ENCODE results near the gene TUBGCP3. TPM values are rescaled to one million over a fixed set of nuclear protein-coding genes. Genes with fewer than 3 reads are reported as not detected.

Gene TUBGCP3
- total and polyA plus RNA-seq, 2 donors, result 16.3 TPM

DNA sequence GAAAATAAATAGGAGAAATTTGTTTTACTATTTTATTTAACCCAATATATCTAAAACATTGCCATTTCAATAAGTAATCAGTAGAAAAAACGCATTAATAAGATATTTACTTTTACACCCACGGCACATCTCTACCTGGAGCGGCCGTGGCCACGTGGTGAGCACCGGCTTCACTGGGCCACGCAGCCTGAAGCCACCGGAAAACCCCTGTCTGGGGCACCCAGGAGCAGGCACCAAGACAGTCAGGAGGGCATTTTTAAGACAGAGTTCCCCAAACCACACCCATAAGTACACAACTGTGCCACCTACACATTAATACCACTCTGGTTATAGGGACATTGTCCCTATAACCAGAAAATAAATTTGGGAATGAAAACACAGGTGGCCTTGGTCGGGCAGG, 130.9 kb downstream of the TUBGCP3 start:
- WGBS, result 97% methylated on average over 9 of the region's 9 CpGs
- DNase-seq (ENCODE audit: low read depth in 6 of 9, low spot score in 9 of 9), result no peak
- Histone ChIP-seq H3K27me3 (ENCODE audit: control insufficient read depth in 2 of 2, insufficient read depth in 1 of 2, low read length in 1 of 2) (peaks cover 0 to 2% of the 10 kb centered on the region in 2 donors), H3K36me3 (ENCODE audit: control insufficient read depth in 2 of 2, insufficient read depth in 2 of 2, low read length in 1 of 2) (no peaks in the 10 kb centered on the region), H3K4me3 (ENCODE audit: low read length in 2 of 2) (no peak overlapping the region), H3K4me1 (ENCODE audit: control insufficient read depth in 2 of 2, insufficient read depth in 2 of 2, low read length in 2 of 2) (no peaks in the 10 kb centered on the region), H3K9me3 (ENCODE audit: control insufficient read depth in 2 of 2, insufficient read depth in 1 of 2, low read length in 1 of 2) (peaks cover 0 to 5% of the 10 kb centered on the region in 2 donors), H3K27ac (ENCODE audit: low read depth in 1 of 2, low read length in 1 of 2) (no peak overlapping the region)

DNA sequence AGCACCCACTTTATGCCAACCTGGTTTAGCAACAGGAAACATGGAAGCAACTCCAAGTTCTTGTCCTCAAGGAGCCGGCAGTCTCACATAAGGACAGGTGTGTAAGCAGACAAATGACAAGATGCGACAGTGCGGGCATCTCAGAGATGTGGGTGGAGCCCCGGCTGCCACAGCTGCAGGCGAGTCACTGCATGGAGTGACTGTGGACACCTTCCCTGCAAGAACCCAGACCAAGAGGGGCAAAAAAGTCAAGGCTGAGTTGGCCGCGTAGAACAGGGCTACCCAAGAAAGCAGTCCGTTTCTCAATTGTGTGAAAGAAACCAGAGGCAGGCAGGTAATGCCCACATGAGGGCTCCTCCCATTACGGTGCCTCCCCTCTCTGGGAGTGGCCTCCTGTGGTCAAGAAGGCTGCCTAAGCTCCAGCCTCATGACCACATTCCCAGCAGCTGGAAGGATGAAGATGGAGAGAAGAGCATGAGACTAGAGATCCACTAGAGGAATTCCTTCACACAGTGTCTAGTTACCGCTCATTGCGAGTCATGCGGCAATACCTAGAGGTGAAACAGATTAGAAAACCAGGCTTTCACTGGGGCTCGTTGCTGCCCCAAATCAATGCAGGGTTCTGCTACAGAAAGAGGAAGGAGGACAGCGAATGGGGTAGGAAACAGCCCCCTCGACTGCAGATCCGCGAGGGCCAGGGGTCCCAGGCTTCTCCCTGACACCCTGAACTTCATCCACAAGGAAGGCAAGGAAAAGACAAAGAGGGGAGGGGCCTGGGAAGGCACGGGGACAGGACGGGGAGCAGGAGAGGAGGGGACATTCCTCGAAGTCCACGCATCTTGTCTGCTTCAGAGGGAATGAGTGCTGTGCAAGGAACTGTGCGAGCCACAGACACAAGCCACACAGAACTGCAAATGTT, 131.6 kb downstream of the TUBGCP3 start:
- Histone ChIP-seq H3K9me3 (ENCODE audit: control insufficient read depth in 2 of 2, insufficient read depth in 1 of 2, low read length in 1 of 2) (peaks cover 0 to under 1% of the 10 kb centered on the region in 2 donors), H3K4me3 (ENCODE audit: low read length in 2 of 2) (no peak overlapping the region), H3K27ac (ENCODE audit: low read depth in 1 of 2, low read length in 1 of 2) (no peak overlapping the region), H3K4me1 (ENCODE audit: control insufficient read depth in 2 of 2, insufficient read depth in 2 of 2, low read length in 2 of 2) (no peaks in the 10 kb centered on the region), H3K36me3 (ENCODE audit: control insufficient read depth in 2 of 2, insufficient read depth in 2 of 2, low read length in 1 of 2) (no peaks in the 10 kb centered on the region), H3K27me3 (ENCODE audit: control insufficient read depth in 2 of 2, insufficient read depth in 1 of 2, low read length in 1 of 2) (peaks cover 0 to 7% of the 10 kb centered on the region in 2 donors)
- 88% methylated on average over 22 of the region's 22 CpGs for WGBS
- DNase-seq (ENCODE audit: low read depth in 6 of 9, low spot score in 9 of 9), result no peak

DNA sequence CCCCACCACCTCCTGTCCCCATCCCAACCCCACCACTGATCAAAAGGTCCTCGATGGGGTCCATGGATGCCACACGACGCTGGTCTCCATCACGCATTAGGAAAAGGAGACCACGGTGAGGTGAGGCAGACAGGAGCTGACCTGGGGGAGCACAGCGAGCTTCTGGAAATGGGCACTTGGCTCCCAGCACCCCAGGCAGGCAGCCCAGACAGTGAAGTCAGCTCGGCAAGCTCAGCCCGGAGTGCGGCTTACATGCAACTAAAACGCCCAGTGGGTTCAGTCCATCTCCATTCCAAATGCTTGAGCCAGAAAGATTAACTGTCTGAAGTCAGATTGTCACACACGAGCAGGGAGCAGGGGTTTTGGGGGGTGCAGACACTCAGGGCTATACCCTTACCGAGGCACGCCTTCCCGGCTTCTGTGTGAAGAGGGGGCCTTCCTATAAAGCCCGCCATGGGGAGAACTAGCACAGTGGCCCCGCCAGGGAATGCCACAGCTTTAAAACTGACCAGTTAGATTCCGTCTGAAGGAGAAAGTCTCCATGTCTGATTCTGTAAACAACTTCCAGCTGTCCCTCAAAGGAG, 132.4 kb downstream of the TUBGCP3 start:
- H3K4me3 ChIP-seq (ENCODE audit: low read length in 2 of 2), result no peak overlapping the region
- H3K36me3 ChIP-seq (ENCODE audit: control insufficient read depth in 2 of 2, insufficient read depth in 2 of 2, low read length in 1 of 2), result no peaks in the 10 kb centered on the region
- 94% methylated on average over 17 of the region's 17 CpGs for WGBS
- H3K9me3 ChIP-seq (ENCODE audit: control insufficient read depth in 2 of 2, insufficient read depth in 1 of 2, low read length in 1 of 2), result no peaks in the 10 kb centered on the region
- H3K27ac ChIP-seq (ENCODE audit: low read depth in 1 of 2, low read length in 1 of 2), result no peak overlapping the region
- no peaks in the 10 kb centered on the region for H3K4me1 ChIP-seq (ENCODE audit: control insufficient read depth in 2 of 2, insufficient read depth in 2 of 2, low read length in 2 of 2)
- peaks cover 0 to 10% of the 10 kb centered on the region in 2 donors for H3K27me3 ChIP-seq (ENCODE audit: control insufficient read depth in 2 of 2, insufficient read depth in 1 of 2, low read length in 1 of 2)
- no peak for DNase-seq (ENCODE audit: low read depth in 6 of 9, low spot score in 9 of 9)

DNA sequence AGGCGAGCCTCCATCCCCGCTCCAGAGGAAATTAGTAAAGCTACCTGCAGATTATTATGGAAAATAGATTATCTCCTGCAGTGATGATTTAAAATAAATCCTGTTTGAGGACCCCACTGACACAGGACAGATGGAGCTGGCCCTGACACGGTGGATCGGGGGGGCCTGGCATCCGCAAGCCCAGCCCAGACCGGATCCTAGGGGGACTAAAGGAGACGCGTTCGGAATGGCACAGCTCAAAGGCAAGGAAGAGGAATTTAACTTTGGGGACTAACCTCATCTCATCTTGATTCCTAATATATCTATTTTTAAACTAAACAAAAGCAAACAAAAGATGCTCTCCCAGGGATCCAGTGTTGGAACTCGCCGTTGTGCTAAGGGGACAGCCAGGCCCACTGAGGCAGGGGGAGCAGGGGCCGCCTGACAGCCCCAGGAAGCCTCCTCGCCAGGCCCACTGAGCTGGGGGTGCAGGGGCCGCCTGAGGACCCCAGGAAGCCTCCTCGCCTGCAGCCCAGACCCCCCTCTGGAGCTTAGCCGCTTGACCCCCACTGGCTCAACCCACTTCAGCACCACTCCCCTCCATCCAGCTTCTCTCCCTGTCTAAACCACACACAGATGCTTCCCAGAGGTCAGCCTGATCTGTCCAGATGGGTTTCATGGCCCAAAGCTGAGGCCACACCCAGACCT, 133.2 kb downstream of the TUBGCP3 start:
- no peaks in the 10 kb centered on the region for H3K9me3 ChIP-seq (ENCODE audit: control insufficient read depth in 2 of 2, insufficient read depth in 1 of 2, low read length in 1 of 2)
- H3K27ac ChIP-seq (ENCODE audit: low read depth in 1 of 2, low read length in 1 of 2), result no peak overlapping the region
- H3K27me3 ChIP-seq (ENCODE audit: control insufficient read depth in 2 of 2, insufficient read depth in 1 of 2, low read length in 1 of 2), result peaks cover 0 to 11% of the 10 kb centered on the region in 2 donors
- no peak for DNase-seq (ENCODE audit: low read depth in 6 of 9, low spot score in 9 of 9)
- WGBS, result 82% methylated on average over 16 of the region's 16 CpGs
- H3K36me3 ChIP-seq (ENCODE audit: control insufficient read depth in 2 of 2, insufficient read depth in 2 of 2, low read length in 1 of 2), result no peaks in the 10 kb centered on the region
- no peak overlapping the region for H3K4me3 ChIP-seq (ENCODE audit: low read length in 2 of 2)
- no peaks in the 10 kb centered on the region for H3K4me1 ChIP-seq (ENCODE audit: control insufficient read depth in 2 of 2, insufficient read depth in 2 of 2, low read length in 2 of 2)

DNA sequence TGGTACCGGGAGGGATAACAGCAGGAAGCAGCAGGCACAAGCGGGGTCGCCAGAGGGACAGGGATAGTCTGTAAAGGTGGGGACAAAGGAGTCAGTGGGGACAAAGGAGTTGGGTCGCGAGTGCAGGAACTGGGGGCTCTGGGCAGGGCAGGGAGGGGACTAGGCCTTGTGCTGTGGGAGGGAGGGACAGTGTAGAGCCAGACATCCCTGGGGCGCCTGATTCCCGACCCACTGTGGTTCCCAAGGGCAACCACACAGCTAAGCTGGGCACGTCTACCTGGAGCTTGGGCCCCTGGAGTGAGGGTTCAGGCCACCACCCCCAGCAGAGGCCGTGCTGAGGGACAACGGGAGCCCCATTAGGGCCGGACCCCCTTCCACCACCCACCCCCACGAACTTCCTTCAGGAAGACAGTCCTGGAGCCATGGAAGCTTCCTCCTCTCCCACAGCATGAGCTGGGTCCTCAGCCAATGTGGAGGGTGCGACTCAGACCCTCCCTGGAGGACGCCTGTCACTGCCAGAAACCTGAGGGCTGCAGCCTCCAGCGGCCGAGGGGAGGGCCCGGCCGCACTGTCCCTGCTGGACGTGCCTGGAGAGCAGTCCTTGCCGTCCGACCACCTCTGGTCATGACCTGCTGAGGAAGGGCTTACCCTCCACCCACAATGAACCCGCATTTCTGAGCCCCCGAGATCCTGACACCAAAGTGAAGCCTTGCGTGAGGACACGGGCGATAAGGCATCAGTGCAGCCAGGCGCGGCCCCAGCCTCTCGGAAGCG, 133.9 kb downstream of the TUBGCP3 start:
- DNase-seq (ENCODE audit: low read depth in 6 of 9, low spot score in 9 of 9), result no peak
- Histone ChIP-seq H3K9me3 (ENCODE audit: control insufficient read depth in 2 of 2, insufficient read depth in 1 of 2, low read length in 1 of 2) (no peaks in the 10 kb centered on the region), H3K4me1 (ENCODE audit: control insufficient read depth in 2 of 2, insufficient read depth in 2 of 2, low read length in 2 of 2) (no peaks in the 10 kb centered on the region), H3K27me3 (ENCODE audit: control insufficient read depth in 2 of 2, insufficient read depth in 1 of 2, low read length in 1 of 2) (peaks cover 0 to 11% of the 10 kb centered on the region in 2 donors), H3K36me3 (ENCODE audit: control insufficient read depth in 2 of 2, insufficient read depth in 2 of 2, low read length in 1 of 2) (no peaks in the 10 kb centered on the region), H3K27ac (ENCODE audit: low read depth in 1 of 2, low read length in 1 of 2) (no peak overlapping the region), H3K4me3 (ENCODE audit: low read length in 2 of 2) (no peak overlapping the region)
- WGBS, result 87% methylated on average over 30 of the region's 30 CpGs

DNA sequence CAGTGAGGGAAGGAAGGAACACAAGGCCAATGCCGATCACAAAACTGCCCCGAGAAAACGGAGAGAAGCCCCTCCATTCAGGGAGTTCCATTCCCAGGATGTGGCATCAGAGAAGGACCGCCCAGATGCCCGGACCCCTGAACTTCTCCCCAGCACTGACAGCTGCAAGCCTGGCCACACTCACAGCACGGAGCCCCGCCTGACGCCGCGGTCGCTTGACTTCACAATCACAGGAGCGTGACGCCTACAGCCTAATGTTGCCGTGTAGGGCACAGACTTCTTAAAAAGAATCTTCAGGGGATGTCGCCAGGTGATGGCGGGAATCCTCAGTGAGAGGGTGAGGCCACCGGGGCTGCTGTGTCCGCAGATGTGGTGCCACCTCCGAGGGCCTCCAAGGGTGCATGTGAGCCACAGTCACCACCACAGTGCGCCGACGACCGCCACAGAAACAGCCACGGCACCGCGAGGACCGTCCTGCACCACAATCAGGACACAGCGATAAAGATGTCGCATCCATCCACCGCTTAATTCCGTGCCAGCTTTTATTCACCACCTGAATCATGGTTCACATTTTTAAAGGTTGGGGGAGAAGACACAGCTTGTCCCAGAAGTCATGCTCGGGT, 134.6 kb downstream of the TUBGCP3 start:
- no peak overlapping the region for H3K27ac ChIP-seq (ENCODE audit: low read depth in 1 of 2, low read length in 1 of 2)
- H3K4me3 ChIP-seq (ENCODE audit: low read length in 2 of 2), result no peak overlapping the region
- no peaks in the 10 kb centered on the region for H3K36me3 ChIP-seq (ENCODE audit: control insufficient read depth in 2 of 2, insufficient read depth in 2 of 2, low read length in 1 of 2)
- no peak for DNase-seq (ENCODE audit: low read depth in 6 of 9, low spot score in 9 of 9)
- WGBS, result 90% methylated on average over 32 of the region's 32 CpGs
- peaks cover 0 to 11% of the 10 kb centered on the region in 2 donors for H3K27me3 ChIP-seq (ENCODE audit: control insufficient read depth in 2 of 2, insufficient read depth in 1 of 2, low read length in 1 of 2)
- H3K9me3 ChIP-seq (ENCODE audit: control insufficient read depth in 2 of 2, insufficient read depth in 1 of 2, low read length in 1 of 2), result no peaks in the 10 kb centered on the region
- H3K4me1 ChIP-seq (ENCODE audit: control insufficient read depth in 2 of 2, insufficient read depth in 2 of 2, low read length in 2 of 2), result no peaks in the 10 kb centered on the region

DNA sequence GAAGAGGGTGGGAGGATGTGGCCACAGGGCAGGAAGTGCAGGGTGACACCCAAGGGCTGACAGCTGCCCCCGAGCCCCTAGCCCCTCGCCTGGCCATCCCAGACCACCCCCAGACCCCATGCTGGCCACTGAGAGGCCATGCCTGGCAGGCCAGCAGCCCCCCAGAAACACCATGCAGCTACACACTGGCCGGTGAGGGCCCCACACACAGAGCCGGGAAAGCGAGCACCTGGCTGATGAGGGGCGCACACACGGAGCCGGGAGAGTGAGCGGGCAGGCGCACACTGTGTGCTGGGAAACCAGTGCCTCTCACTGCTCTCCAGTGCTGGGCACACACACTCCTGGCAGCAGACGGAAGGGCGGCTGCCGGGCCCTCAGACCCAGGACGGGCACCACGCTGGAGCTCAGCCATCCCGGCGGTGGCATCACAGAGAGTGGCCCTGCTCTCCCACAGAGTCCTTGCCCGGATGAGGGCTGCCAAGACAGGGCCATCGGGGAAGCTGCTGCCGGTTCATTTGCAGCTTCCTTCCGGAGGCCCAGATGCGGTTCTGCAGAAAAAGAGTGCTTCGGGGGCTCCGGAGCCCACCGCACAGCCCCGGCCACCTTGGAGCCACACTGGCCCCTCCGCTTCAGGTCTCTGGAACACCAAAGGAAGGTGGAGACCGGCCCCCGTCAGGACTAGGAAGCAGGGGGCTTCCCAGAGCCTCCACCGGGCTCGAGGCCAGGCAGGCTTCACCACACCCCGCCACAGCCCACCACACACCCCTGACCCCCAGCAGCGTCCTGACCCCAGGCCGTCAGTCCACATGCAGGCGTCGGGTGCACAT, 135.4 kb downstream of the TUBGCP3 start:
- no peaks in the 10 kb centered on the region for H3K9me3 ChIP-seq (ENCODE audit: control insufficient read depth in 2 of 2, insufficient read depth in 1 of 2, low read length in 1 of 2)
- H3K36me3 ChIP-seq (ENCODE audit: control insufficient read depth in 2 of 2, insufficient read depth in 2 of 2, low read length in 1 of 2), result no peaks in the 10 kb centered on the region
- H3K4me3 ChIP-seq (ENCODE audit: low read length in 2 of 2), result no peak overlapping the region
- no peak overlapping the region for H3K27ac ChIP-seq (ENCODE audit: low read depth in 1 of 2, low read length in 1 of 2)
- WGBS, result 86% methylated on average over 36 of the region's 36 CpGs
- no peak for DNase-seq (ENCODE audit: low read depth in 6 of 9, low spot score in 9 of 9)
- H3K27me3 ChIP-seq (ENCODE audit: control insufficient read depth in 2 of 2, insufficient read depth in 1 of 2, low read length in 1 of 2), result peaks cover 0 to 11% of the 10 kb centered on the region in 2 donors
- no peaks in the 10 kb centered on the region for H3K4me1 ChIP-seq (ENCODE audit: control insufficient read depth in 2 of 2, insufficient read depth in 2 of 2, low read length in 2 of 2)
